HG02981 (cell line): Measurements from ENCODE around the gene RBL1.
"Not testable (repeated sequence)": the region's sequence is repeated elsewhere in the genome, so short reads cannot be mapped to it uniquely, and the experiment has no call there.

Source experiments
- ATAC-seq: cut with Tn5 transposase; IDR thresholded peaks from one replicate; pipeline ENCODE4 v1.9.1; 2021; ENCODE audit warnings: mild to moderate bottlenecking, moderate library complexity; ENCODE audit not compliant: unreplicated experiment

The RBL1 gene, protein sequence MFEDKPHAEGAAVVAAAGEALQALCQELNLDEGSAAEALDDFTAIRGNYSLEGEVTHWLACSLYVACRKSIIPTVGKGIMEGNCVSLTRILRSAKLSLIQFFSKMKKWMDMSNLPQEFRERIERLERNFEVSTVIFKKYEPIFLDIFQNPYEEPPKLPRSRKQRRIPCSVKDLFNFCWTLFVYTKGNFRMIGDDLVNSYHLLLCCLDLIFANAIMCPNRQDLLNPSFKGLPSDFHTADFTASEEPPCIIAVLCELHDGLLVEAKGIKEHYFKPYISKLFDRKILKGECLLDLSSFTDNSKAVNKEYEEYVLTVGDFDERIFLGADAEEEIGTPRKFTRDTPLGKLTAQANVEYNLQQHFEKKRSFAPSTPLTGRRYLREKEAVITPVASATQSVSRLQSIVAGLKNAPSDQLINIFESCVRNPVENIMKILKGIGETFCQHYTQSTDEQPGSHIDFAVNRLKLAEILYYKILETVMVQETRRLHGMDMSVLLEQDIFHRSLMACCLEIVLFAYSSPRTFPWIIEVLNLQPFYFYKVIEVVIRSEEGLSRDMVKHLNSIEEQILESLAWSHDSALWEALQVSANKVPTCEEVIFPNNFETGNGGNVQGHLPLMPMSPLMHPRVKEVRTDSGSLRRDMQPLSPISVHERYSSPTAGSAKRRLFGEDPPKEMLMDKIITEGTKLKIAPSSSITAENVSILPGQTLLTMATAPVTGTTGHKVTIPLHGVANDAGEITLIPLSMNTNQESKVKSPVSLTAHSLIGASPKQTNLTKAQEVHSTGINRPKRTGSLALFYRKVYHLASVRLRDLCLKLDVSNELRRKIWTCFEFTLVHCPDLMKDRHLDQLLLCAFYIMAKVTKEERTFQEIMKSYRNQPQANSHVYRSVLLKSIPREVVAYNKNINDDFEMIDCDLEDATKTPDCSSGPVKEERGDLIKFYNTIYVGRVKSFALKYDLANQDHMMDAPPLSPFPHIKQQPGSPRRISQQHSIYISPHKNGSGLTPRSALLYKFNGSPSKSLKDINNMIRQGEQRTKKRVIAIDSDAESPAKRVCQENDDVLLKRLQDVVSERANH

GRCh38 chr20:37095599-37096414, at the start of gene RBL1:
Gene RBL1, minus strand, starts transcription at chr20:37095997. Its CDS starts 69 bp downstream, at chr20:37095928.
- ATAC-seq, result peak; percentile 74

DNA sequence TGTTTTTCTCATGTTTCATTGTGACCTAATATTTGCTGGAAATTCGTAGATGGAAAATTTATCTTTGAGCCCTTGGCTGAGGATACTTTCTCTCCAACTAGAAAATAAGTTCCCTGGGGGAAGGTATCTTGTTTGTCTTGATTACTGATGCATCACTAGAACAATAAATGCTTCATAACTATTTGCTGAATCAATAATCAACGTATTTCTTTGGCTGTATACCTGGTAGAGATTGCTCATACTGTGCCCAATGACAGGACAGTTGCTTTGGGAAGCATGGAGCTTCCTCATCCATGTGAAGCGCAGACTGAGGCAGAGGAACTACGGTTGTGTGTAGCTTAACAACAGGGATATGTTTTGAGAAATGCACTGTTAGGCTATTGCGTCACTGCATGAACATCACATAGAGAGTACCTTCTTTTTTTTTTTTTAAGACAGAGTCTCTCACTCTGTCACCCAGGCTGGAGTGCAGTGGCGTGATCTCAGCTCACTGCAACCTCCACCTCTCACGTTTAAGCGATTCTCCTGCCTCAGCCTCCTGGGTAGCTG, 49.1 kb upstream of the RBL1 start:
- ATAC-seq, result no peak

GRCh38 chr20:37142708-37143107, 46.9 kb upstream of the RBL1 start:
- no peak for ATAC-seq

DNA sequence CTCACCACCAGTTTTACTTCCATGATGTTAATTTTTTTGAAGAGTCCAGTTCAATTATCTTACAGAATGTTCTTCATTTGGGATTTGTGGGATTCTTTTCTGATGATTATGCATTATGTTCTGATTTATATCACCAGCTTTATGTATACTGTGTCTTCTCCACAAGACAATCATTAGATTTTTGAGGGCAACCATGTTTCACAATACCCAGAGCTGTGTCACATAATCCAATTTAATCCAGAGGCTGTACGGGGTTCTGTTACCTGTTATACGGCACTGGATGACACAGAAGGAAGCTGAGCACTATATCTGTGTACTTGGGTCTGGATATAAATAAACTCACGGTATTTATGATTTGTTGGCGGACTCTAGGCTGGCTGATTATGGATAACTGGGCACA, 41.8 kb upstream of the RBL1 start:
- no peak for ATAC-seq

- ATAC-seq, result no peak
Measured at GRCh38 chr20:37133952-37134351, 38.2 kb upstream of the RBL1 start.

GRCh38 chr20:37131486-37131885, 35.7 kb upstream of the RBL1 start:
- ATAC-seq, result no peak

DNA sequence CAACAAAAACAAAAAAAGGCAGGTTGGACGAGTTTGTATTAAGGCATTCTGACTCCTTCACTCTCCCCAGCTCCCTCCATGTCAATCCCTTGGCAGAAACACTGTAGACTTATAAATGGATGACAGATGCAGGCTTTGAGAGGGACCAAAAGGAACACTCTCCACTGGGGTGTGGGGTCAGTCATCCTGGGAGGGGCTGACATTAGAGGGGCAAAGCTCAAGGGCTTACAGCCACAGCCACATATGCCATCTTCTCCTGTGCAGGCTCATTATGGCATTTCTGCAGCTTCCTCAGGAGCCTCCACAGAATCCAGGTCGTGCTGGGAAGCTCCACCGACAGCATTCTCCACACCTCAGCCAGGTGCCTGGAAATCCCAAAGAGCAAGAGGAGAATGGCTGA, 33.0 kb upstream of the RBL1 start:
- no peak for ATAC-seq

GRCh38 chr20:37126290-37126689, 30.5 kb upstream of the RBL1 start:
- ATAC-seq, result not testable (repeated sequence)

- ATAC-seq, result no peak
Measured at GRCh38 chr20:37123441-37123840, 27.6 kb upstream of the RBL1 start.

GRCh38 chr20:37120497-37120896, 24.7 kb upstream of the RBL1 start:
- no peak for ATAC-seq

DNA sequence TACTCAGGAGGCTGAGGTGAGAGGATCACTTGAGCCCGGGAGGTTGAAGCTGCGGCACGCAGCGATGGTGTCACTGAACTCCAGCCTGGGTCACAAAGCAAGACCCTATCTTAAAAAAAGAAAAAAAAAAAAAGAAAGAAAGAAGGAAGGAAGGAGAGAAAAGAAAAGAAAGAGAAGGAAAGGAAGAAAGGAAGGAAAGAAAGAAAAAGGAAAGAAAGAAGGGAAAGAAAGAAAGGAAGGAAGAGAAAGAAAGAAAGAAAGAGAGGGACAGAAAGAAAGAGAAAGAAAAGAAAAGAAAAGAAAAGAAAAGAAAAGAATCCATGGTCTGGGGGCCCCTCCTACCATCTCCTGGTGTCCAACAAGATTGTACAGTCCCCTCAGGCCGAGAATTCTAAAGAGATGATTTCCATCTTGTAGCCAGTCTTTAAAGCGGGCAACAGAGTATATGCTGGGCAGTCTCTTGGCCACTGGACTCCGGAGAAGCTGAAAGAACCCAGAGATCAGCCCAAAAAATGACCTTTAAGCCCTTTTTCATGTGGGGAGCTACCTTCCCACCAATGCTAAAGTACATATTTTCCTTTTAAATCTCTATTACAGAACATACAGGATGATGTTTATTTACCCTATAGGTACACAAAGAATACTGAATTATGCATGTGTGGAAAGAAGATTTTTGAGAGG, 23.7 kb upstream of the RBL1 start:
- no peak for ATAC-seq

DNA sequence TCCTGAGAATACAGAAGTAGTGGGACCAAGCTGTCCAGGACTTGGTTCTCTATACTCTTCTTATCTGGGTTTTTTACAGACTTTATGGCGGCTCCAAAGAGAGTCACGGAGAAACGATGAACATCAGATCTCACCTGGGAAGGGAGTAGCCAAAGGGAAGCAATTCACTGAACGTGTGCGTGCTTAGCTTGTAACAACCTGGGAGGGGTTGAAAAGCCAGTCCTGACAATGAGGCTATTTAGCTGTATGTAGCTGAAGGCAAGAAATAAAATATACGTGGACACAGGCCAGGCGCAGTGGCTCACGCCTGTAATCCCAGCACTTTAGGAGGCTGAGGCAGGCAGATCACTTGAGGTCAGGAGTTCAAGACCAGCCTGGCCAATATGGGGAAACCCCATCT, 18.2 kb upstream of the RBL1 start:
- ATAC-seq, result no peak

- no peak for ATAC-seq
Measured at GRCh38 chr20:37111926-37112455, 16.2 kb upstream of the RBL1 start.

DNA sequence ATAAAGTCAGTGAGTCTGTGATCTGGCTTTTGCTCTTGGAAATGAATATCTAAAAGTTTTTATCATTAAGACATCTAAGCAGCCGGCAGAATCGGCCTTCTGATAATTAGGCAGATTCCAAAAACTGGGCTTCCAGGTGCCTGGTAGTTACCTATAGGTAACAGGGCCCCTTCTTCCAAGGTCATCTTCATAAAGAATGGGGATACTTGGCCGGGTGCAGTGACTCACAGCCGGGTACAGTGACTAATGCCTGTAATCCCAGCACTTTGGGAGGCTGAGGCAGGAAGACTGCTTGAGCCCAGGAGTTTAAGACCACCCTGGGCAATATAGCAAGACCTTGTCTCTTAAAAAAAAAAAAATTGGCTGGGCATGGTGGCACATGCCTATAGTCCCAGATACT, 12.9 kb upstream of the RBL1 start:
- no peak for ATAC-seq

GRCh38 chr20:37102571-37102970, 6.8 kb upstream of the RBL1 start:
- ATAC-seq, result no peak

DNA sequence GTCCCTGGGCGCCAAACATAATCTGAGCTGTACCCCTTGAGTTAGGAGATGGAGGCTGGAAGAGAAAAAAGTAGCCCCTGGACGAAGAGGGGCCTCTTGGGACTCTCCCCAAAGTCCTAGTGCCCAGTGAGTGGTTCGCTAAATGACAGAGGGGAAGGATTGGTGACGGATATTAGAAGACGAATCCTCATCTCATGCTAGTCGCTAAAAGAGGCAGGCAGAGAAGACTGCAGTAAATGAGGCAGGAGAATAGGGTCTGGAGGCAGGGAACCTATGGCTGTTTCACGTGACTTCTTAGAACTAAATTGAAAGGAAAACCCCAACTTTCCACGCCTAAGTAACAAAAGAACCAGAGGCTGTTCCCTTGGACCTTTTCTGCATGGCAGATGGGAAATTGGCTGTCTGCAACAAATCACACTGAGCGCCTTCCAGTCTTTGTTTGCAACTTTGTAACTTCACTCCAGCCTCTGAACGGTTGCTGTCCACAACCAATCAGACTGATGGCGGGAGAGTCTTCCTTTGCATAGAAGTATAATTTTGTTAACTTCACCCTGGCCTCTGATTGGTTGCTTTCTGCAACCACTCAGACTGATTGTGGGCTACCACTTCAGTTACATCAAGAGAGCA, 731 bp upstream of the RBL1 start:
- no peak for ATAC-seq

GRCh38 chr20:37095108-37095598, 644 bp downstream of the RBL1 start:
- peak; percentile 21 for ATAC-seq

GRCh38 chr20:37090407-37090806, 5.4 kb downstream of the RBL1 start:
- no peak for ATAC-seq

DNA sequence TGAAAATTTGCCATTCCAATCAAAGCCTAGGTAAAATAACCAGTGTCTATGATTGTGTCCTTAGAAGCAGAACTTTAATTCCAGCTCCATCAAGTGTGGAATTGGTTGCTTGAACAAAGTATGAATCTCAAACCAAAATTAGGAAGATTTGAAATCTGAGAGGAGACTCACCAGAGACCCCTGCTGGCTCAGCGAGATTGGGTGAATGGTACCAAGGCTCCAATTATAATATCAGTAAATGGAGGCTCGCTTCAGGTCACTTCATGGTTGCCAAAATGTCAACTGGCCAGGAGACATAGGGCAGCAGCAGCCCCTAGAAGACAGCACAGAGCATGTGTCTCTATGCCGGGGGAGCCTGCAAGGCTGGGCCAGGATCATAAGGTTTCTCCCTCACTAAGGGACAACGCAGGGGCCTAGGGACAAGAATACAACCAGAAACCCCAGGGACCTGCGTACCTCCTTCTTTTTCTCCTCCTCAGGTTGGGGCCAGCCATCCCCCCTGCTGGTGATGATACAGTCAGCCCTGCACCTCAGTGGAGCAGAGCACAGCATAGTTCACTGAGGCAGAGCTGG, 14.0 kb downstream of the RBL1 start:
- no peak for ATAC-seq
